Gastrocnemius medialis (tissue), 4 donors: ENCODE data around the gene DPP3.

Experiments used
- CTCF ChIP-seq, 5 experiments: fragments of 450-650 bp in 3 of 5; fragments of 200-600 bp in 2 of 5; sonication (generic) in 2 of 5; IDR thresholded peaks in 4 of 5; conservative IDR thresholded peaks in 1 of 5; 1 replicate in 4 of 5; 2 replicates in 1 of 5; pipeline ENCODE4 v1.5.1; 2016 to 2019; ENCODE audit warnings: antibody characterized with exemption in 5 of 5, mild to moderate bottlenecking in 3 of 5, moderate library complexity in 3 of 5
- POLR2A ChIP-seq, 2 donors: fragments of 450-650 bp; IDR thresholded peaks; one replicate each; pipeline ENCODE4 v1.6.1; 2017; ENCODE audit warnings: antibody characterized with exemption in 2 of 2, mild to moderate bottlenecking in 2 of 2, moderate library complexity in 2 of 2

GRCh38 chr11:66470015-66470414, 10.2 kb upstream of the DPP3 start:
- TF ChIP-seq POLR2A (IDR thresholded peaks at IDR 0.05) (no peak), CTCF (IDR thresholded peaks at IDR 0.05 in 4 of 5, conservative IDR thresholded peaks at IDR 0.05 in 1 of 5) (no peak)
